Liver (tissue), 9 donors: Measurements from ENCODE around the gene C1orf216. TPM values are rescaled to one million over a fixed set of nuclear protein-coding genes. Genes with fewer than 3 reads are reported as not detected.

Experiments
- DNase-seq: peaks from one replicate; pipeline ENCODE4 v3.0.0-alpha.2; 2017; ENCODE audit warnings: low spot score
- H3K27ac ChIP-seq, 2 donors: one replicate each; pipeline ENCODE4 v1.7.0; 2013; ENCODE audit warnings: inconsistent platforms in 2 of 2, low read length in 2 of 2, control low read depth in 1 of 2, low read depth in 1 of 2, mild to moderate bottlenecking in 1 of 2
- H3K27me3 ChIP-seq, 4 donors: one replicate each; pipeline versions ENCODE4 v1.6.1 to v1.7.0; 2013; ENCODE audit warnings: low read length in 3 of 4, inconsistent platforms in 1 of 4, mild to moderate bottlenecking in 1 of 4, moderate library complexity in 1 of 4; ENCODE audit not compliant: control insufficient read depth in 4 of 4, insufficient read depth in 4 of 4
- H3K36me3 ChIP-seq, 4 donors: one replicate each; pipeline versions ENCODE4 v1.6.1 to v1.7.0; 2013; ENCODE audit warnings: low read length in 3 of 4, mild to moderate bottlenecking in 3 of 4, low read depth in 1 of 4, moderate library complexity in 1 of 4; ENCODE audit not compliant: control insufficient read depth in 4 of 4, insufficient read depth in 3 of 4
- H3K4me1 ChIP-seq, 4 donors: one replicate each; pipeline versions ENCODE4 v1.6.1 to v1.7.0; 2013; ENCODE audit warnings: low read length in 3 of 4, mild to moderate bottlenecking in 3 of 4, moderate library complexity in 1 of 4; ENCODE audit not compliant: control insufficient read depth in 4 of 4, insufficient read depth in 4 of 4
- H3K4me3 ChIP-seq, 3 donors: one replicate each; pipeline versions ENCODE4 v1.6.1 to v1.7.0; 2013; ENCODE audit warnings: low read length in 3 of 3, control low read depth in 1 of 3, low read depth in 1 of 3, mild to moderate bottlenecking in 1 of 3
- H3K9ac ChIP-seq, 2 donors: one replicate each; pipeline ENCODE4 v1.7.0; 2013; ENCODE audit warnings: low read length in 2 of 2, mild to moderate bottlenecking in 2 of 2, moderate library complexity in 2 of 2, control low read depth in 1 of 2, low read depth in 1 of 2
- H3K9me3 ChIP-seq, 4 donors: one replicate each; pipeline versions ENCODE4 v1.6.1 to v1.7.0; 2013; ENCODE audit warnings: low read length in 3 of 4; ENCODE audit not compliant: control insufficient read depth in 4 of 4
- ATF3 ChIP-seq: IDR thresholded peaks from 2 replicates; pipeline ENCODE4 v1.6.1; 2016; ENCODE audit warnings: antibody characterized with exemption
- CTCF ChIP-seq: fragments of 150-350 bp; IDR thresholded peaks from 2 replicates; pipeline ENCODE4 v1.5.1; 2017; ENCODE audit warnings: improper control_type of control experiment, low read depth, low read length; ENCODE audit not compliant: missing input control
- EGR1 ChIP-seq, 2 donors: IDR thresholded peaks; 2 replicates each; pipeline ENCODE4 v1.6.1; 2016 to 2018; ENCODE audit warnings: antibody characterized with exemption in 2 of 2, low read depth in 2 of 2
- FOXA1 ChIP-seq: IDR thresholded peaks from 2 replicates; pipeline ENCODE4 v1.6.1; 2016; ENCODE audit warnings: antibody characterized with exemption
- FOXA2 ChIP-seq: IDR thresholded peaks from 2 replicates; pipeline ENCODE4 v1.6.1; 2016; ENCODE audit warnings: antibody characterized with exemption
- GABPA ChIP-seq, 2 donors: IDR thresholded peaks in 1 of 2; conservative IDR thresholded peaks in 1 of 2; 2 replicates each; pipeline ENCODE4 v1.6.1; 2016; ENCODE audit warnings: antibody characterized with exemption in 2 of 2, mild to moderate bottlenecking in 1 of 2, moderate library complexity in 1 of 2
- HNF4A ChIP-seq, 2 donors: conservative IDR thresholded peaks; 2 replicates each; pipeline ENCODE4 v1.6.1; 2016; ENCODE audit warnings: antibody characterized with exemption in 2 of 2, mild to moderate bottlenecking in 2 of 2
- HNF4G ChIP-seq: IDR thresholded peaks from 2 replicates; pipeline ENCODE4 v1.6.1; 2016; ENCODE audit warnings: antibody characterized with exemption
- JUND ChIP-seq, 2 donors: IDR thresholded peaks; 2 replicates each; pipeline ENCODE4 v1.6.1; 2016; ENCODE audit warnings: antibody characterized with exemption in 2 of 2
- MAX ChIP-seq: IDR thresholded peaks from 2 replicates; pipeline ENCODE4 v1.6.1; 2016; ENCODE audit warnings: antibody characterized with exemption
- NR2F2 ChIP-seq: IDR thresholded peaks from 2 replicates; pipeline ENCODE4 v1.6.1; 2016; ENCODE audit warnings: antibody characterized with exemption
- RAD21 ChIP-seq, 2 donors: IDR thresholded peaks; 2 replicates each; pipeline ENCODE4 v1.6.1; 2016; ENCODE audit warnings: antibody characterized with exemption in 2 of 2, mild to moderate bottlenecking in 2 of 2
- REST ChIP-seq: IDR thresholded peaks from 2 replicates; pipeline ENCODE4 v1.6.1; 2016; ENCODE audit warnings: antibody characterized with exemption, mild to moderate bottlenecking
- RXRA ChIP-seq, 2 donors: IDR thresholded peaks; 2 replicates each; pipeline ENCODE4 v1.6.1; 2017 to 2018; ENCODE audit warnings: antibody characterized with exemption in 2 of 2, mild to moderate bottlenecking in 1 of 2
- SP1 ChIP-seq: IDR thresholded peaks from 2 replicates; pipeline ENCODE4 v1.6.1; 2018; ENCODE audit warnings: antibody characterized with exemption, mild to moderate bottlenecking
- TAF1 ChIP-seq: conservative IDR thresholded peaks from 2 replicates; pipeline ENCODE4 v1.6.1; 2016; ENCODE audit warnings: antibody characterized with exemption, mild to moderate bottlenecking
- YY1 ChIP-seq: IDR thresholded peaks from 2 replicates; pipeline ENCODE4 v1.6.1; 2016; ENCODE audit warnings: antibody characterized with exemption, mild to moderate bottlenecking
- ZBTB33 ChIP-seq: IDR thresholded peaks from 2 replicates; pipeline ENCODE4 v1.6.1; 2016; ENCODE audit warnings: antibody characterized with exemption
- WGBS: extraction: QIAGEN DNeasy Blood & Tissue Kit; methylation state at CpG from one replicate; pipeline ENCODE4 v1.1.7; 2013; 5-methylcytosine and 5-hydroxymethylcytosine counted together
- polyA plus RNA-seq, 2 donors: library from polyadenylated mRNA; stranded (reverse) in 1 of 2; unstranded in 1 of 2; fragments of 200-250 nt in 1 of 2; fragments of >200 nt in 1 of 2; fragmentation: Nextera tagmentation in 1 of 2; extraction: Ambion mirVana in 1 of 2; gene quantifications; one replicate each; pipeline versions ENCODE4 v1.2.1 to v1.2.3, GENCODE V29; 2013 to 2015
- total RNA-seq, 2 donors: library from RNA; depleted of rRNA; stranded (reverse); fragments of >200 nt; gene quantifications; one replicate each; pipeline ENCODE4 v1.2.3, GENCODE V29; 2014
- donor health status: healthy.
- donor health status: healthy.
- donor health status: healthy.
- donor health status: healthy.
- donor health status: healthy.

The C1orf216 gene
- total and polyA plus RNA-seq, 4 donors: 1.2 to 3.4 (median 3.0) TPM

GRCh38 chr1:35745124-35745730 is 26.5 kb upstream of the C1orf216 start:
- TF ChIP-seq NR2F2 (no peak), SP1 (no peak), ZBTB33 (no peak), ATF3 (no peak), RAD21 (IDR thresholded peaks at IDR 0.05) (no peak), JUND (IDR thresholded peaks at IDR 0.05) (no peak), FOXA1 (no peak), EGR1 (IDR thresholded peaks at IDR 0.05; ENCODE audit: low read depth in 2 of 2) (no peak), HNF4G (no peak), YY1 (no peak), CTCF (no peak), REST (no peak), GABPA (IDR thresholded peaks at IDR 0.05 in 1 of 2, conservative IDR thresholded peaks at IDR 0.05 in 1 of 2) (no peak), HNF4A (conservative IDR thresholded peaks at IDR 0.05) (no peak), MAX (no peak), FOXA2 (no peak), RXRA (IDR thresholded peaks at IDR 0.05) (no peak), TAF1 (no peak)

More at GRCh38 chr1:35745124-35745730, 26.5 kb upstream of the C1orf216 start:
- WGBS: 89% methylated on average over 1 of the region's 1 CpG
- H3K4me3 ChIP-seq: no peak overlapping the region
- H3K9ac ChIP-seq: no peak overlapping the region
- H3K27me3 ChIP-seq: no peaks in the 10 kb centered on the region
- no peaks in the 10 kb centered on the region for H3K4me1 ChIP-seq
- no peaks in the 10 kb centered on the region for H3K36me3 ChIP-seq
- H3K9me3 ChIP-seq: no peaks in the 10 kb centered on the region
- no peak overlapping the region for H3K27ac ChIP-seq
- no peak for DNase-seq
